HG02970 (cell line): ENCODE results near the gene TAF10.

Experiments used
- ATAC-seq: cut with Tn5 transposase; IDR thresholded peaks from one replicate; pipeline ENCODE4 v1.9.1; 2021; ENCODE audit warnings: mild to moderate bottlenecking, moderate library complexity, moderate number of reproducible peaks; ENCODE audit not compliant: unreplicated experiment, low FRiP score

Gene TAF10

GRCh38 chr11:6609502-6610015, 2.5 kb downstream of the TAF10 start:
- ATAC-seq = no peak

- no peak for ATAC-seq
Observed at GRCh38 chr11:6608726-6609501, 3.1 kb downstream of the TAF10 start.

- no peak for ATAC-seq
Observed at GRCh38 chr11:6608011-6608410, 4.0 kb downstream of the TAF10 start.

- ATAC-seq = no peak
Observed at GRCh38 chr11:6607190-6607795, 4.7 kb downstream of the TAF10 start.

GRCh38 chr11:6606471-6607189, 5.4 kb downstream of the TAF10 start:
- ATAC-seq = no peak

GRCh38 chr11:6604790-6605189, 7.2 kb downstream of the TAF10 start:
- no peak for ATAC-seq

GRCh38 chr11:6604081-6604626, 7.9 kb downstream of the TAF10 start:
- ATAC-seq = no peak

GRCh38 chr11:6603287-6604080, 8.5 kb downstream of the TAF10 start, which contains the start of the genes ILK and RRP8:
ILK (plus strand) TSS chr11:6603774; CDS start chr11:6604272, 498 bp downstream.
RRP8 (minus strand) TSS chr11:6603616; CDS start chr11:6603502, 114 bp downstream.
- peak; percentile 73 for ATAC-seq

- no peak for ATAC-seq
Observed at GRCh38 chr11:6602096-6602940, 9.7 kb downstream of the TAF10 start.

GRCh38 chr11:6601041-6601461, 11.0 kb downstream of the TAF10 start:
- no peak for ATAC-seq

- no peak for ATAC-seq
Observed at GRCh38 chr11:6599881-6600390, 12.1 kb downstream of the TAF10 start.

GRCh38 chr11:6599449-6599848, 12.6 kb downstream of the TAF10 start:
- no peak for ATAC-seq

GRCh38 chr11:6598555-6598954, 13.5 kb downstream of the TAF10 start:
- no peak for ATAC-seq

- ATAC-seq = no peak
Observed at GRCh38 chr11:6596239-6596877, 15.7 kb downstream of the TAF10 start.

- ATAC-seq = no peak
Observed at GRCh38 chr11:6594142-6594768, 17.8 kb downstream of the TAF10 start.

GRCh38 chr11:6588018-6588417, 24.0 kb downstream of the TAF10 start:
- ATAC-seq = no peak

- no peak for ATAC-seq
Observed at GRCh38 chr11:6587360-6587953, 24.6 kb downstream of the TAF10 start.
